Fibroblast of peridontal ligament (primary cell): ENCODE data around the gene MYLK4.

ENCODE experiments used
- DNase-seq: peaks from one replicate; pipeline ENCODE4 v3.0.0-alpha.2; 2010; ENCODE audit errors: extremely low read depth

Gene MYLK4

DNA sequence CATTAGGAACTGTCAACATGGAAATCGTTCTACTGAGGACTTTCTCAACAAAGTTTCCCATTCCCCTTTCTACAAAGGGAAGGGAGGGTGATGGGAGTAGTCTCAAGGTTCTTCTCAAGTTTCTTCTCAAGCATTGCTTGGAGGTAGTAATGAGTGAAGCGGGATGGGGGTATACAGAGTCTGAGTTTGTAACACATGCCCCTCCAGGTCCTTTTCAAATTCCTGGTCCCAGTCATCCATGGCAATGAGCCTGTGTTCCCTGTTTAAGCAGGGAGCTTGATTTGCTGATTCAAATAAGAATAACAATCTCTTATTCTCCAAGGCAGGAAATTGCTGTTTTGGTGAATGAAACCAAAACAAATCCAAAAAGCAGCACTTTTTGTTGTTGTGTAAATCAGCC, 45.5 kb downstream of the MYLK4 start:
- DNase-seq = no peak

DNA sequence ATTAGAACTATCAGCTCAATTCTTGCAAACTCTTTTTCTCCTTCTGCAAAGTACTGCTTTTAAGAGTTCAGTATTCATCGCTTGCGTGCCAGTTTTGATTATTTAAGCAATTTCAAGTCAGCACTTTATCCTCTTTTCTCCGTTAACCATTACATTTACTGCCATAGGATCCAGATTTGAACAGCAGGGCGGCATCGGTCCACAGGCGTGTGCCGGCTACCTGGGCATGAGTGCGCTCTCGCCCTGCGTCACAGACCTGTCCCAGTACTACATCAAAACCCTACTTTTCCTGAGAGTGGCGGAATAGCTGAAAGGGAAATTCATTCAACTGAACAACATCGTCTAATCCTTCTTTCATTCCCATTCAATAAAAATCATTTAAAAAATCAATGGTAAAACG, 53.4 kb downstream of the MYLK4 start:
- DNase-seq = no peak

DNA sequence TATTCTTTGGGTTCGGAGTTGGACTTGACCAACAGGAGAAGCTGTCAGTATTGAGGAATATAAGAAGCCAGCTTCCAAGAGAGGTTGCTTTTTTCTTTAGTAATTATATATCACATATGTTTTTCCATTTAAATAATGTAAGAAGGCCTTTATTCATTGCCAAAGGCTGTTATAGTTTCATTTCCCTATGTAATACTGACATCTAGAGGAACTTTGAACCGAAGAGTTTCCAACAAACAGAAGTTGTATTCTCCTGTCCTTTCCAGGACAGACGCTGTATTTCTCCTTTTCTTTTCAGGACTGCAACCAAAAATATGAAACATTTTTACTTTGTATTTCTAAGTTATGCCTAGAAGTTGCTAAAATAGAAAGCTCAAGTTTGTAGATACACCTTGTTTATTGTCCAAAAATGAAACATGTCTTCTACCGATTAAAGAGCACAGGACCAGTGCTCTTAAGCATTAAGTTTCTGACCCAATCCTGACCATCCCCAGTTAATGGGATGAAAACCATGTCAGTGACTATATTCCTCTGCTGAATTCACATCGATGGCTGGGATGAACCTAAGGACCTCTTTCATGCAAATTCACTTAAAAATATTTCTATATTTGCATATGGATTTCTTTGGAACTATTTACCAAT, 55.1 kb downstream of the MYLK4 start:
- DNase-seq = peak; percentile 79

DNA sequence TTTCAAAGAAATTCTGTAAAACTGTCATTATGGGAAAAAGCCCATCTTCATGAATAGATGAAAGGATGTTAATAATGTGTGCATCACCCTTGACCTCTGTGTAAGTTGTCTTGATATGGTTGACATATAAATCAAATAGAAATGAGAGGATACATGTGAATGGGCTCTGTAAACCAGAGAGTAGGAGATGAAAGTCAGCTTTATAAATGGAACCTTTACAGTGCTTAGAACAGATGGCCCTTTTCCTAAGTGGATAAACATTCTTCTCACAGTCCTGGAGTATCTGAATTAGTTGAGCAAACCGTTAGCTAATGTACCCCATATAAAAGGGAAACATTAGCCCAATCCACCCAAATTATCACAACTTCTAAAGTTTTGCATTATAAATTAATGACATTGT, 57.5 kb downstream of the MYLK4 start:
- no peak for DNase-seq

DNA sequence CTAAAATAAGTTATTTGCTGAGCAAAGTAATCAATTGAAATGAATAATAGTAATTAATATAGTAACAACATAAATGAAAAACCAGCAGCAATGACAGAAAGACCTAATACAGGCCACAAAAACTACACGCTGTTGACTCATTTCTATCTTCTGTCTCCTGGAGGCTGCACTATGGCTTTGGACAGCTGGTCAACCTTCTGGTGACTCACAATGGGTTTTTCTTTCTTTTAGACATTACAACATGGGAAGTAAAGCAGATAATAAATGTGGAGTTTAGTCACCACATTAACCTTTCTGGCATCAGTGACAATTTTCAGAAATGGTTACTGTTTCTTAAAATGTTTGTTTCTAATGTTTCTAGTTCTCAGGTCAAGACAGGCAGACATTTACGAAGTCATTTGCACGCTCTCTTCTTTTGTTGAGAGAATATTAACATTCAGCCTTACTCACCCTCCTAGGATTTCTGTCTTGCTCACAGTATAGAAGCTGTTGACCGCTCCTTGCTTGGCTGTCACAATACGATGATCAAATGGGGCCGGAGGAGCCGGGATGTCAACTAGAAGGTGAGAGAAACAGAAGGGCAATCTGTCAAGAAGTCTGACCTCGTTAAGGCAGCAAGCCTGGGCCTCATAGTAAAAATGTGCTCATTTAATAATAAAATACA, 62.2 kb downstream of the MYLK4 start:
- peak; percentile 80 for DNase-seq

DNA sequence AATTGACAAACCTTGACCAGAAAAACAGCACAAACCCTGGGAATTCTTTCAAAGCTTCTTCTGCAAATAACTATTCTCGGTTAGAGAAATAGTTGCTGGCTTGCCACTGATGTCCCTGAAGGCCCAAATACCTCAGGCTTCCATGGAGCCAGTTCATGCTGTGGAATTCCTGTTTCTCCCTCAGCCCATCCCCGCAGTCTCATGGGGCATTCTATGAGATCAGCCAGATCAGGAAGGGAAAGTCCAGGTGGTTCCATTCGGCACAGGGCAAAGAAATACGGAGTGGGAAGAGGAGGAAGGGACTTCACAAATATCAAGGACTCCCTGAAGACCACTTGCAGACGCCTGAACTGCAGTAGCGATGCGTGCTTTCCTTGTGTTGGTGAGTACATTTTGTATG, 63.3 kb downstream of the MYLK4 start:
- peak; percentile 66 for DNase-seq

DNA sequence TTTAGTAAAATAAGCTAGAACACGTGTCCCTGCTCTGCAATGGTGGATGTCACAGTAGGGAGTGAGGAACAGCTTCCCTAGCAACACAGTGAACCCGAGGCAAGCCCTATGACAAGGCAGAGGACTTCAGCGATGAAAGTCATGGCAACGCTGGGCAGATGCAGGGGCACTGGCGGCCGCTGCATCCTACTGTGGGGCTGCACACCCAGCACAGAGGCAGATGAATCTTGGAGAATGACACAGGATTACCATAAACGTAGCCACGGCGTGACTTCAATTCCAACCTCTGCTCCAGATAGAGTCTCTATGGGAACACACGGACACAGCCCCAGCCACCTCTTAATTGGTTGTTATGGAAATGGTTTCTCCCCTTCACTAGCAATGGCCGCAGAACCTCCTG, 64.2 kb downstream of the MYLK4 start:
- DNase-seq = no peak

DNA sequence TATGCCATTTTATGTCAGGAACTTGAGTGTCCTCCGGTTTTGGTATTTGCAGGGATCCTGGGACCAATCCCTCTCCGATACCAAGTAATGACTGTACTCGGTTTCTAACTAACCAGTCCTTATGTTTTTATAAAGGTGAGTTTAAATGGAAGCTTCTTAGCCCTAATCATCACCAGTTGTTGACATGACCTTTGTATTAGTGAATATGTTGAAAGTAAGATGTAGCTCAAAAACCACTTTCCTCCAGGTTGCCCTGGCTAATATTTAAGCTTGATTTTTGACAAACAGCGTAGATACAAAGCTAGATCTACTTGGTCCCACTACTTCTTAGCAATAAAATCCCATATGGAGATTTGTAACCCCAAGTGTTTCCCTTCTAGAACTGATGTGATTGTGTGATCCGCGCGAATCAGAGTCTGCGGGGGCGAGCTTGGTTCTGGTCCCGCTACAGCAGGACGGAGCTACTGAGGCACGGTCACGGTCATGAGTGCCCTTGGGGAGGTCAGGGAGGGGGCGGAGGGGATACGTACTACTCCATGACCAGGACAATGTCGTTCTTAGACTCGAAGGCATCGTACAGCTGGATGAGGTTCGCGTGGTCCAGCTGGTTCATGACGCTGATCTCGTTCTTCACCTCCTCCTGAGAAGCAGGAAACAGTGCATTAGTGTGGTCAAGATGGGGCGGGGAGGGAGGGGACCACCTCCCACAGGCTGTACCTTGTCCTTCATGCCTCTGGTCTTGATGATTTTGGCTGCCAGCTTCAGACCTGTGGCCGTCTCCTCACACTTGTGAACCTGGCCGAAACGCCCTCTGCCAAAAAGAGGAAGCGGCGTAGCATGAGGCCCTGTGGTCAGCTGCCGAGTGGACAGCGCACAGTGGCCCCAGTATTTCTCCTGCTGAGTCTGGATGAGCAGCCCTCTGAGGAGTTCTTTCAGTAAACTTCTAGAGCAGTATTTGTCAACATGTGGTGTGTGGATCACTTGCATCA, 65.7 kb downstream of the MYLK4 start:
- no peak for DNase-seq

DNA sequence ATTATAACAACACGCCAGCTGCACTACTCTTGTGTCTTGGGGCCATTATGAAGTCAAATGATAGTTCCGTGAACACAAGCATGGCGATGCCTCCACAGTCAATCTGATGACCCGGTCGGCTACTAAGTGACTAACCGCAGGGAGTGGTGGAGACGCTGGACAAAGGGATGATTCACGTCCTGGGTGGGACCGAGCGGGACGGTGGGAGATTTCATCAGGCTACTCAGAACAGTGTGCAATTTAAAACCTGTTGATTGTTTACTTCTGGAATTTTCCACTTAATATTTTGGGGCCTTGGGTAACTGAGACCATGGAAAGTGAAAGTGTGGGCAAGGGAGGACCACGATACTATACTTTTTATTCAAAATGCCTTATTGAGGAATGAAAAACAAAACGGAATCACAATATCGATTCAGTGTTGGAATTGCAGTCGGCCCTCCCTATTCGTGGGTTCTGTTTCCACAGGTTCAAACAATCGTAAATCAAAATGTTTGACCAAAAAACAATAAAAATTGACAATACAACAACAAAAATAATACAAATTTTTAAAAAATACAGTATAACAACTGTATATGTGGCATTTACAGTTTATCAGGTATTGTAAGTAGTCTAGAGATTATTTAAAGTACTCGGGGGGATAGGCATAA, 66.5 kb downstream of the MYLK4 start:
- DNase-seq = no peak

DNA sequence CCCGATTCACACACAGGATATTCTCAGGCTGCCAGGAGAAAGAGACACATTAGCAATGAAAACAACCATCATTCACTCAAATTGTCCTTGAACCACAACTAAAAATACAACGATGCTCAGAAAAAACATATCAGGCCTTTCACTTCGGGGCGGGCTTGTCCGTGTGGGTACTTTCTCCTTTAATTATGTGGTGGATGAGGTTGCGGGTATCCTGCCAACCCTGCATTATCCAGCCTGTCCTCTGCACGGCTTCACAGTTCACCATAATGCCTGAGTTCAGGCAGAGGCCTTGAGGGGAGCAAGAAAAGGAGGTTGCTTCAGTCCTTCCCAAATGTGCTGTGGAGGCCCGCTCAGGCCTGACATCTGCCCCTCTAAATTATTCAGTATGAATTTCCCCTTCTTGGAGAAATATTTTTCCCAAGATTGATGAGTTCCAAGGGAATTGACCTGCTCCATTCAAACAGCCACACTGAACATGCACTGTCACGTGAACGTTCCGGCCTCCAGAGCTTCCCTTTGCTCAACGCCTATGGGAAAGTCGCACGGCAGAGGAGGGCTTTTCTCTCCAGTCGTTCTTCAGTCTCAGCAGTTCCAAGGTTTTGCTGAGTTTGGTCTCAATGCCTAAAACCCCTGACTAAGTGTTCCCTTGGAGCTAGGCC, 70.3 kb downstream of the MYLK4 start:
- DNase-seq = peak; percentile 61

DNA sequence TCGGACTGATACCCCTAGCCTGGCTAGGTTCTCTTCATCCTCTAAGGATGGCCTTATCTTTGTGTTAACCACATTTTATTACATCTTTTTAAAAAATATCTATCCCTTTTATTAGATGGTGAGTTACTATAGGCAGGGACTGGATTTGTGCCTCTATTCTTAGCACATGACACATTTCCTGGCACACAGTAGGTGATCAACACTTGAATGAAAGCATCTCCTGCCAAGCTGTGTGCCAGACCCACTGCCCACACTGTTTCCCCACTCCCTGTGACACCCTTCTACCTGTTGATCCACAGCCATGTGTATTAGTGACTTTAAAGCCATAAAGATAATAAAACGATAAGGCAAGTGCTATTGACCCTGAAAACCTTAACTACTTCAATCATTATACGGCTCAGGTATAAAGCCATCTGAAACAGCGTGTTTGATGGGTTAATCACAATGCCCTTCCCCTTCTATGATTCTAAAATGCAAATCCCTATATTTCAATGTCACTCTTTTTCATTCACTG, 73.6 kb downstream of the MYLK4 start:
- no peak for DNase-seq

DNA sequence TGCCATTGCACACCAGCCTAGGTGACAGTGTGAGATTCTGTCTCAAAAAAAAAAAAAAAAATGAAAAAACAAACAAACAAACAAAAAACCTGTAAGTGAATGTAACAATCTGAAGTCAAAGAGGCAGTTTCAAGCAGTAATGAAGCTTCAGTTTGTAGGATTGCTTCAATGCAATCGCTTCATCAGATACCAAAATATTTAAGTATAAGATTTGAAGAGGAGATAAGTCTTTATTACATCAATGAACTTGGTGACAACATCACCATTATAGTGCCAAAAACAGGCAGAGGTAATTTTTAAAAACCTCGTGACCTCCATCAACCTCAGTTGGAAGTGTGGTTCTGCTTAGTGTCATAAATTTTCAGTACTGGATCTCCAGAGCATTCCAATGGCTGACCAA, 74.7 kb downstream of the MYLK4 start:
- no peak for DNase-seq

DNA sequence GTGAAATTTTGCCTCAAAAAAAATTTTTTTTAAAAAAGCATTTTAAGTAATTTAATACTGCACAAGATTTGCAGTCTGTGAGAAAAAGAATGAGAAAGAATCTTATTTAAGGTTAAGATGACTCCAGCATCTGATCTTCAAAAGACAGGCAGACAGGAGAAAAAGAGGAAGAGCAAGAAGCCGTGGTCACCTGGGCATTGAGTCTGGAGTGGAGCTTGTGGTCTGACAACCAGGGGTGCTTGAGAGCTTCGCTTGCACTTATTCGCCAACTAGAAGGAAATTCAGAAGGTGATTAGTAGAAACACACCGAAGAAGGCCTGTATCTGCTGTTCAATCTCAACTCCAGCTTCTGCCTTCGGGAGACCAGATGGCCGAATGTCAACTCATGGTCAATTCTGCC, 75.9 kb downstream of the MYLK4 start:
- DNase-seq = no peak

DNA sequence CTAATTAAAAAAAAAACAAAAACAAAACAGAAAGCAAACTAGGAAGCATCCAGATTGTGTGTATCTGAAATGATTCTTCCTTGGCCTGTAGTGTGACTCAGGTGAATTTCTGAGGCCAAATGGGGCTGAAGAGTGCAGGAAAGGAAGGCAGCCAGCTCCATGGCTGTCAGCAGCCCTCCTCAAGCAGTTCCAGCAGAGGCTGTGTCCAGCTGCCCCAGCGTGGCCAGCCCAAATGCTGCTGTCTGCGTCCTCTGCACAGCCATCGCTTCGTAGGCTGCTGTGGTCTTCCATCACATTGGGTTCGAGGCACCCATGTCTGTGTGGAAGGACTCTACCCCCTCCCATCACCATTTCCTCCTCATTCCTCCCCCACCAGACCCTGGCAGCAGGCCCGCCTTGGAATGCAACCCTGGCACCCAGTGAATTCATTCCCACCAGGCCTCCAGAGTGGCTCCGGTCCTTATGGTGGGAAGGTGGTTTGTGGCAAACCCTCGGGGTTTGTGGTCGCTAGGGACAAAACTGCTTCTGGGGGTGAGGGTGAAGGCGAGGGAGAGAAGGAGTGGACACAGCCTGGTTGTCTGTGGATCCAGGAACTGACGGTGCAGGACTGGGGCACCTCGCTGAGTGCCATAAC, 81.5 kb downstream of the MYLK4 start:
- no peak for DNase-seq

DNA sequence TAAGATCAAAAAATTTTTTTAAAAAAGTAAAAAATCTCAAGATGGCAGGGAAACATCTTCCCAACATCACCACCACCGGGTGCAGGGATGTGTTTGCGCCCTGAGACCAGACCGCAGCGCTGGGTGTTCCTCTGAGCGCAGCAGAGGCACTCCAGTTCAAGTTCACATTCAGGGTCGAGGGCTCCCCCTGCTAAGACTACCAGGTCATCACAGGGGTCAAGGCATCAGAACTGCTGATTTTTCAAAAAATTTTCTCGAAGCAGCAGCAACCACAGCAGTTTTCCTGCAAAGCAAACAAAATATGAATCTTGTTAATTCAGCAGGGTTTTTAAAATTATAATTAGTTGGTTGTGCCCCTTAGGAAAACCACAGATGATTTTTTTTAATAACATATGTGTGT, 83.1 kb downstream of the MYLK4 start:
- DNase-seq = no peak

DNA sequence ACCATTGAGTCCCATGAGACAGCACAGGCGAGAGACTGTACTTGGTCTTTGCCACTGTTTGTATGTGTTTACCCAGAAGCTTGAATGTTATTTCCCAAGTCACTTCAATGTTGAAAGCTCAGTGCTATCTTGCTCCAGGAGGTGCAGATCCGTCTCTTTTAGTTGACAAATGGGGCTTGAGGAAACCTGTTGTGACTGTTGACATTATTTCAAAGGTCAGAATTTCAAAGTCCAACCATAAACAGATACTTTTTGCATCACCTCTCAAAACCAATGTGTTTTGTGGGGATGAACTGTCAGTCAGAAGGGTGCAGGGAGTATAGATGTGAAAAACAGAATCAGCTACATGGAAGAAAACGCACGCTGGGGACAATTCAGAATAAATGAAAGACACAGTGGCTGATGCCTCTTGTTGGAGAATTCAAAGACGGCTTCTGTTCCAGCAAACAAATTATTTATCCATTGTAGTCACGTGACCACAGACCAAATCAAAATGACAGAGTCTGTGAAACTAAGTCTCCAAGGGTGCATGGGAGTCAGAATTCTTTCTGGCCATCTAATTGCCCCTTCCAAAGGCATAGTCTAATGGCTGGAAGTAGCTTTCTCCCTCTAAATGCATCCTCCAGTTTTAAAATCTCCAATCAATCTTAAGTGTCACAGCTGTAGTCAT, 83.7 kb downstream of the MYLK4 start:
- no peak for DNase-seq

DNA sequence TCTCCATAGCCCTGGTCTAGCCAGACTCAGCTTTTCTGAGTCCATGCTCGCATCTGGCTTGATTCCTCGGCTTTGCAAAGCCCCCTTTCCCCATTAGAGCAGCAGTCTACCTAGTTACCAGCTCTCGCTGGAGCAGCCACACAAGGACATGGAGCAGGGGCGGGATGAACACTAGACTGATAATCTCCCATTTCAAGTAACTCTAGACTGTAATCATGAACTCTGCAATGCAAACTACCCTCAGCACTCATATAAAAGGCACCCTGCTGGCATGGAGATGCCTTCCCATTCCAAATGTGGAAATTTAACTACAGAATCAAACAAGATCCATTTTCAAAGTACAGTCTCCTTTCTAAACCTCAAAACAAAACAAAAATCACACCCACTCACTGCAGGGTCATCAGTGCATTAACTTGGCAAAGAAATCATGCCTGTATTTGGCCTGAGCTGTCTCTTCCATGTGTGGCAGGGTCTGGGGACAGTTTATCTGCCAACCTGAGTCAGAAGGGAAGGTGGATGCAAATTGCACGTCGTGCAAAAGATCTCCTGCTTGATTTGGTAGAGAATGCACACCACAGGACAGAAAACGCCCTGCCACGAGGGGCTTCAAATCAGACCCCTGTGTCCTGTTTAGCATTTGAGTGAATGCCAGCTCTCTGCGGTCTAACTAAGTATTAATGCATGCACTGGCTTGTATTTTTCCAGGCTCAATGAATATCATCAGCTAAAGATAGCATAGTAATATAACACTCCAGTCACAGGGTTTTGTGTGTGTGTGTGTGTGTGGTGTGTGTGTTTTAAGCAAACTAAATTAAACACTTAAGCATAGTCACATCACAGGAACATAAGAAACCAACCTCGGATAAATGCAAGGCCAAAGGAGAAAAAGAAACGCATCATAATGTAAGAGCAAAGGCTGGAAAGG, 85.3 kb downstream of the MYLK4 start:
- DNase-seq = peak; percentile 8

DNA sequence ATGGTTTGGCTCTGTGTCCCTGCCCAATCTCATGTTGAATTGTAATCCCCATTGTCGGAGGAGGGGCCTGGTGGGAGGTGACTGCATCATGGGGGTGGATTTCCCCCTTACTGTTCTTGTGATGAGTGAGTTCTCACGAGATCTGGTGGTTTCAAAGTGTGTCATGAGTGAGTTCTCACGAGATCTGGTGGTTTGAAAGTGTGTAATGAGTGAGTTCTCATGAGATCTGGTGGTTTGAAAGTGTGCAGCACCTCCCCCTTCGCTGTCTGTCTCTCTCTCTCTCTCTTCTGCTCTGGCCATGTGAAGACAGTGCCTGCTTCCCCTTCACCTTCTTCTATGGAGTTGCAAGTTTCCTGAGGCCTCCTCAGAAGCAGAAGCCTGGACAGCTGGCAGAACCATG, 87.6 kb downstream of the MYLK4 start:
- DNase-seq = no peak

DNA sequence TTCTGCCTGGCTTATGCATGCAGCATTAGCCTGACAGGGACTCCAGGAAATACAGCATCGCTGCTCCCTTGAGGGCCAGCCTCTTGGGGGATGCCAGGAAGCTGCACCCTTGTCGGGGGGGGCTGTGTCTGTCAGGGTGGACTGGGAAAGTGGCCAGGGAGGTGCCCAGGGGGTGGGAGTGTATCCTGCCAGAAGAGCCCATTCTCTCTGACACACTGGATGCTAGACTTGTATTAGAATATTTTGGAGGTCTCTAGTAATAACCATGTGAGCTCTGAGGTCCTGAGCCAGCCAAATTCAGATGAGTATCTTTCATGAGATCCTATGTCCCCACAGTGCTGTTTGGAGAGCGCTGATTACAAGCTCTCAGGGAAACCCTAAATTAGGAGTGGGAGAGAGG, 89.1 kb downstream of the MYLK4 start:
- no peak for DNase-seq
